HG02938 (cell line): ENCODE results near the gene OTUD1.
"Not testable (repeated sequence)": the region's sequence is repeated elsewhere in the genome, so short reads cannot be mapped to it uniquely, and the experiment has no call there.

ENCODE experiments used
- ATAC-seq: cut with Tn5 transposase; IDR thresholded peaks from one replicate; pipeline ENCODE4 v1.9.1; 2021; ENCODE audit warnings: mild to moderate bottlenecking, moderate library complexity; ENCODE audit not compliant: unreplicated experiment

The OTUD1 gene

DNA sequence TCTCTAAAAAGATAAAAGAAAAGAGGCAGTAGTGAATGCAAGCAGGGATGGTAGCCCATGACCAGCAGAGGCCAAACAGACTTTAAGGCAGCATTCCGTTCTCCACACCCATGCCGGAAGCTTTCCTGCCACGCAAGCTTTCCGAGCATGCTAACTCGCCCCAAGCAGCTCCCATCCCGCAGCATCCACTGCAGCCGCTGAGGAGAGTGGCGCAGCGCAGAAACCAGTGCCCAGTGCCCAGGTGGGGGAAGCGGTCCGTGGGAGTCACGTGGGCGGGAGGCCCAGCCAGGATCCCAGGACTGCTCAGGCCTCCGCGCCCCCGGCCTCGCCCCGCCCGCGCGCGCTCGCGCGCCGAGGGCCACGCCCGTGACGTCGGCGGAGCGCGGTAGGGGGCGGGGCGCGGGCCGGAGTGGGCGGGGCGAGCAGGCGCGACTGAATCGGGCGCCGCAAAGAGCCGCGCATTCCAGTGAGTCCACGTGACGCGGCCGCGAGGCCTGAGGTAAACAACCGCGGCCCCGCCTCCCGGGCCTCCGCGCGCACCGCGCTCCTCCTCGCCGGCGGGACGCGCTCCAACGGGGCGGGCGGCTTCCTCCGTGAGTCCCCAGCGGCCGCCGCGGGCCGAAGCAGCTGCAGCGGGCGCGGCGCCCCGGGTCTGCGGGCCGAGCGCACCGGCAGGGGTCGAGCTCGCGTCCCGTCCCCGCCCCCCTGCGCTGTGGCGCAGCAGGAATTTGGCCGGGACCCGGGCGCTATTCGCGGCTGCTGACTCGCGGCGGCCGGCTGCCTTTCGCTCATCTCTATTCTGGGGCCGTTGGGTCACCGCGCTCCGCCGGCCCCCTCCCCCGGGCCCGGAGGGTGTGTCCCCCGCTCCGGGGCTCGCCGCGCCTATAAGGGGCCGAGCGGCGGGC is at the start of gene OTUD1:
Gene OTUD1 (plus strand): TSS at position 529 of the 905 bp plus-strand sequence. CDS start 383 bp downstream, outside the sequence.
- peak; percentile 71 for ATAC-seq

- ATAC-seq: not testable (repeated sequence)
Measured at GRCh38 chr10:23390408-23390807, 48.5 kb upstream of the OTUD1 start.

- no peak for ATAC-seq
Measured at GRCh38 chr10:23390809-23391208, 48.1 kb upstream of the OTUD1 start.

GRCh38 chr10:23391821-23392220 is 47.1 kb upstream of the OTUD1 start:
- no peak for ATAC-seq

GRCh38 chr10:23395017-23395416 is 43.9 kb upstream of the OTUD1 start:
- no peak for ATAC-seq

DNA sequence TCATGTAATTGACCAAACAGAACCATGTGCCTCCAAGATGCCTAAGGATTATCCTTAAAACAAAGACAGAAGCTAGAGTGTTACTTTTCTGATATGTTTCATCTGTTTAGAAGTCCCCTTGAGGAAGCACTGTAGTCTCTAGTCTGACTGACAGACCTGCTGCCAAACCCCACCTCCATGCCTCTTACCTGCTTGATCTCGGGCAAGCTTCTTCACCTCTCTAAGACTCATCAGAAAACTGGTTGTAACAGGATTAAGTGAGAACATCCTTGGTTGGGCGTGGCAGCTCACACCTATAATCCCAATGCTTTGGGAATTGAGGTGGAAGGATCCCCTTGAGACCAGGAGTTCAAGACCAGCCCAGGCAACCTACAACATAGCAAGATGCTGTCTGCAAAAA is 42.2 kb upstream of the OTUD1 start:
- ATAC-seq: no peak

DNA sequence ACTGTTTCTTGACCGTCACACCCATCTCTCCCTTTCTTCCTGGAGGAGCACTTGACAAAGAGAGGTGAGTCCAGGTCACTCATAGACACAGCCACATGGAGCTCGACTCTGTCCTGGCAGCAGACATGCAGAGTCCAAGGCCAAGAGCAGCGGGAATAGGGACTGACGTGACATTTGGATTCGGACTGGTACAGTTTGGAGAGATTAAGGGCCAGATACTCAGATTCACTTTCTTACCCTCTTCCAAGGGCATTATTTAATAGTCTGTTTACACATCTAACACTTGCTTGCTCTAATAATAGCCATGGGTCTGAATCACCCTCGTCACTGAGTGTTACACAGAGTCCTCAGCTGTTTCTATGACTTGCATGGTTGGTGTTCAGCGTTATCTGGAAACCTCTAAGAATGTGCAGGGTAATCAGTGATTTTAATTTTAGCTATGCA is 39.2 kb upstream of the OTUD1 start:
- ATAC-seq: no peak

DNA sequence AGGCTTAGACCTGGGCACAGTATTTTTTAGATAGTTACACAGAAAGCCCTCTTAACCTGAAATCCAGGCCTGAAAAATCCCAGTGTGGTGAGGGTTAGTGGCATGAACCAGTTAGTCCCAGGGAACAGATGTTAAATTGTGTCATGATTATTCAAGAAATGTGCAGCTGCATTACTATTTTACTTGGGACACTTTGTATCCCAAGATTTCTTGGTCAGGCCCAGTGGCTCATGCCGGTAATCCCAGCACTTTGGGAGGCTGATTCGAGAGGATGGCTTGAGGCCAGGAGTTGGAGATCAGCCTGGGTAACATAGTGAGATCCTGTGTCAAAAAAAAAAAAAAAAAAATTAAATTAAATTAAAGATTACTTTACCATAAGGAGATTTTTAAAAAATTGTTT is 36.0 kb upstream of the OTUD1 start:
- ATAC-seq: no peak

DNA sequence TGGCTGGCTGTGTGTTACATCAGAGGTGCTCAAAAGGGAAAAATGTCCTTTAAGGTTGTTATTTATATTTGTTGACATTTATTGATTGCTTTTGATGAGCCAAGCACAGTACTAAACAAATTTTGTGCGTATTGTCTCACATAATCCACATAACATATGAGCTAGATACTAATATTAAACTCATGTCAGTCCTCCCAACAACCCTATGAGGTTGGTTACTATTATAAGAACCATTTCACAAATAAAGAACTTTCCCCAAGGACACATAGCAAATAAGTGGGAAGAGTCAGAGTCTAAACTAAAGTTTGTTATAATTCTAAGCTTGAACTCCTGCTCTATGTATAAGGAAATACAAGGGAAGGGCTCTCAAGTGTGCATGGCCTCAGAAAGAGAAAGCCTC is 35.6 kb upstream of the OTUD1 start:
- no peak for ATAC-seq

GRCh38 chr10:23403719-23404118 is 35.2 kb upstream of the OTUD1 start:
- no peak for ATAC-seq

DNA sequence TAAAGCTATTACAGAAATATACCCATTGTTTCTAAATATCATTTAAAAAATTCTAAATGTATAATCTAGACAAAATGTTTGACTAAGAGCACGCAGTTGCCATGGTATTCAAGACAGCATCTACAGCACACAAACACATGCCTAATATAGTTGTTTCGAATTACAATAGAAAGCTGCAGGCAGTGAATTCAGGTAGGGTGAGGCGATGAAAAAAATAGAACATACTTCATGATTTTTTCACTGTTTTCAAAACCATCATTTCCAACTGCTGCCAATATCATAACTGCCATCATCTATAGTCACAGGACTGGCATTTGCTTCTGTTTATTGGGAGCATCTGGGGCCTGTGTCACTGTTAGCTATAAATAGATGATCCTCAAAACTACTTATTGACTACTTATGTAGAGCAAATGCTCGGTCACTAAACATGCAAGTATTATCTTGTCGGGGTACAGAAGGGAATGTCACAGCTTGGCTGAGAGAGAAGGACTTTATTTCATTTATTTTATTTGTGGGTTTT is 34.4 kb upstream of the OTUD1 start:
- no peak for ATAC-seq

- no peak for ATAC-seq
Measured at GRCh38 chr10:23405540-23405939, 33.3 kb upstream of the OTUD1 start.

- no peak for ATAC-seq
Measured at GRCh38 chr10:23406409-23406808, 32.5 kb upstream of the OTUD1 start.

GRCh38 chr10:23408330-23408976 is 30.4 kb upstream of the OTUD1 start:
- no peak for ATAC-seq

- peak; percentile 38 for ATAC-seq
Measured at GRCh38 chr10:23412223-23412622, 26.7 kb upstream of the OTUD1 start.

GRCh38 chr10:23413629-23414089 is 25.2 kb upstream of the OTUD1 start:
- ATAC-seq: peak; percentile 94

GRCh38 chr10:23414658-23415057 is 24.2 kb upstream of the OTUD1 start:
- no peak for ATAC-seq

DNA sequence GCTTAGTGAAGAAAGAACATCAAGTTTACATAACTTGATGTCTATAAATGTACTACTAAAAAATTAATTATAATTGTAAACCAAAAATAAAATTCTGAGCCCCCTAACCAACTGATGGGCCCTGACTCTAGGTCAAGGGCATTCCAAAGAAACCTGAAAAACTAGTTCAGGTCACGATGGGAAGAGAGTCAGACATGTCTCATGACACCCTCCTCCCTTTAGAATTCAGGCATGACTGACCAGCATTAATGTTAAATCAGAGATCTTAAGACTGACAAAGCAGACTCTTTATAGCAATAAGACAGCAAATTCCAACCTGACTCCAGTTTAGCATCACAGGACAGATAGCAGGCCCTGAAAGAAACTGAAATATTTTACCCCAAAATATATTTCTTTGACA is 21.6 kb upstream of the OTUD1 start:
- ATAC-seq: no peak

- ATAC-seq: no peak
Measured at GRCh38 chr10:23418051-23418681, 20.7 kb upstream of the OTUD1 start.

GRCh38 chr10:23419201-23419600 is 19.7 kb upstream of the OTUD1 start:
- ATAC-seq: no peak

DNA sequence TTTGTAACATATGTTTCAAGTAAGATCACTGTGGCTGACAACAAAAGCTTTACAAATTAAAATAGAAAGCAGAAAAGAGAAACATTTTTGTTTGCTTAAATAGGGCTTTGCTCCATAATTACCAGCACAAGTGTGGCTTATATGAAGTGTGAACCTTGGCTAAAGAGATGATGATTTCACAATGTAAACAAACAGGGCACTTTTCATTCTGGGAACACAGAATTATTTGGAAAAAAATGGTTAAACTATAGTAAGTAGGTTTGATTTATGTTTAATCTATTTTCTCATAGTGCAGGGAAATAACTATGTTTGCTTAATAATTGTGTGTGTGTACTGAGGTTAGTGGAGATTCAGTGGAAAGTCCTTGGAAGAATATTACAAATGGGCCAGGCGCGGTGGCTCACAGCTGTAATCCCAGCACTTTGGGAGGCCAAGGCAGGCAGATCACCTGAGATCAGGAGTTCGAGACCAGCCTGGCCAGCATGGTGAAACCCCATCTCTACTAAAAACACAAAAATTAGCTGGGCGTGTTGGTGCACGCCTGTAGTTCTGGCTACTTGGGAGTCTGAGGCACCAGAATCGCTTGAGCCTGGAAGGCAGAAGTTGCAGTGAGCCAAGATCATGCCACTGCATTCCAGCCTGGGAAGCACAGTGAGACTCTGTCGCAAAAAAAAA is 19.1 kb upstream of the OTUD1 start:
- ATAC-seq: no peak
